ENCODE data around the gene MYO1D.

The MYO1D gene

GRCh38 chr17:32769846-32770245, 107.1 kb downstream of the MYO1D start:
- DNase-seq (ENCODE audit: low read depth, low spot score), result no peak
- ChIA-PET CTCF (interaction anchor here (1.3 to 2.3 kb wide), 4 partner anchors 12 to 284 kb away, joined by 3 to 18 read pairs (median 6); partner anchors contain the start of gene MYO1D), POLR2A (no interaction called here)
- no peak overlapping the region for H3K4me3 ChIP-seq (ENCODE audit: low read depth, low read length)
- TF ChIP-seq CTCF (IDR thresholded peaks at IDR 0.05; ENCODE audit: insufficient read depth, low read length, missing control alignments), result no peak

GRCh38 chr17:32763855-32764439, 113.0 kb downstream of the MYO1D start:
- DNase-seq (ENCODE audit: low read depth, low spot score), result no peak
- no peak overlapping the region for H3K4me3 ChIP-seq (ENCODE audit: low read depth, low read length)
- TF ChIP-seq CTCF (IDR thresholded peaks at IDR 0.05; ENCODE audit: insufficient read depth, low read length, missing control alignments), result no peak
- CTCF ChIA-PET, result interaction anchor here (0.6 to 1.3 kb wide), 2 partner anchors 9 to 302 kb away, joined by 3 to 6 read pairs; no protein-coding TSS in a partner anchor
- POLR2A ChIA-PET, result no interaction called here

GRCh38 chr17:32759476-32759875, 117.4 kb downstream of the MYO1D start:
- ChIA-PET POLR2A (no interaction called here), CTCF (interaction anchor here (1.0 to 3.4 kb wide), 4 partner anchors 100 to 316 kb away, joined by 4 to 25 read pairs (median 10); partner anchors contain the start of gene PSMD11)
- TF ChIP-seq CTCF (IDR thresholded peaks at IDR 0.05; ENCODE audit: insufficient read depth, low read length, missing control alignments), result no peak
- DNase-seq (ENCODE audit: low read depth, low spot score), result no peak
- no peak overlapping the region for H3K4me3 ChIP-seq (ENCODE audit: low read depth, low read length)

- no peak for DNase-seq (ENCODE audit: low read depth, low spot score)
- CTCF ChIA-PET, result interaction anchor here (0.9 to 2.3 kb wide), 13 partner anchors 8 to 295 kb away, joined by 3 to 64 read pairs (median 7); partner anchors contain the start of gene CDK5R1
- TF ChIP-seq CTCF (IDR thresholded peaks at IDR 0.05; ENCODE audit: insufficient read depth, low read length, missing control alignments), result no peak
- H3K4me3 ChIP-seq (ENCODE audit: low read depth, low read length), result no peak overlapping the region
- POLR2A ChIA-PET, result no interaction called here
These were observed 119.0 kb downstream of the MYO1D start for GRCh38 chr17:32757963-32758362.

- no peak for TF ChIP-seq CTCF (IDR thresholded peaks at IDR 0.05; ENCODE audit: insufficient read depth, low read length, missing control alignments)
- ChIA-PET POLR2A (no interaction called here), CTCF (interaction anchor here (0.6 to 2.3 kb wide), 16 partner anchors 9 to 921 kb away, joined by 3 to 64 read pairs (median 6); partner anchors contain the start of gene CDK5R1)
These were observed 120.2 kb downstream of the MYO1D start for GRCh38 chr17:32756696-32757095.

GRCh38 chr17:32755045-32755805, 121.7 kb downstream of the MYO1D start:
- POLR2A ChIA-PET, result no interaction called here
- CTCF ChIA-PET, result interaction anchor here (0.5 to 11.3 kb wide), 22 partner anchors 8 to 559 kb away, joined by 3 to 160 read pairs (median 4); partner anchors contain the start of genes CDK5R1 and PSMD11

More at GRCh38 chr17:32756696-32757095, 120.2 kb downstream of the MYO1D start:
- no peak overlapping the region for H3K4me3 ChIP-seq (ENCODE audit: low read depth, low read length)
- no peak for DNase-seq (ENCODE audit: low read depth, low spot score)

More at GRCh38 chr17:32755045-32755805, 121.7 kb downstream of the MYO1D start:
- peak; percentile 41 for DNase-seq (ENCODE audit: low read depth, low spot score)
- H3K4me3 ChIP-seq (ENCODE audit: low read depth, low read length), result no peak overlapping the region
- peak; percentile 33 for TF ChIP-seq CTCF (IDR thresholded peaks at IDR 0.05; ENCODE audit: insufficient read depth, low read length, missing control alignments)

Data from AG04449 (cell line).